IPS-NIHi7 (cell line): ENCODE results near the gene TMEM235.
A peak's percentile ranks its signal among the peaks of the same experiment; 100 is the strongest.

Experiments used
- DNase-seq: peaks from one replicate; pipeline ENCODE4 v3.0.0; 2012; ENCODE audit warnings: mixed read lengths; ENCODE audit errors: extremely low spot score

TMEM235 gene

DNA sequence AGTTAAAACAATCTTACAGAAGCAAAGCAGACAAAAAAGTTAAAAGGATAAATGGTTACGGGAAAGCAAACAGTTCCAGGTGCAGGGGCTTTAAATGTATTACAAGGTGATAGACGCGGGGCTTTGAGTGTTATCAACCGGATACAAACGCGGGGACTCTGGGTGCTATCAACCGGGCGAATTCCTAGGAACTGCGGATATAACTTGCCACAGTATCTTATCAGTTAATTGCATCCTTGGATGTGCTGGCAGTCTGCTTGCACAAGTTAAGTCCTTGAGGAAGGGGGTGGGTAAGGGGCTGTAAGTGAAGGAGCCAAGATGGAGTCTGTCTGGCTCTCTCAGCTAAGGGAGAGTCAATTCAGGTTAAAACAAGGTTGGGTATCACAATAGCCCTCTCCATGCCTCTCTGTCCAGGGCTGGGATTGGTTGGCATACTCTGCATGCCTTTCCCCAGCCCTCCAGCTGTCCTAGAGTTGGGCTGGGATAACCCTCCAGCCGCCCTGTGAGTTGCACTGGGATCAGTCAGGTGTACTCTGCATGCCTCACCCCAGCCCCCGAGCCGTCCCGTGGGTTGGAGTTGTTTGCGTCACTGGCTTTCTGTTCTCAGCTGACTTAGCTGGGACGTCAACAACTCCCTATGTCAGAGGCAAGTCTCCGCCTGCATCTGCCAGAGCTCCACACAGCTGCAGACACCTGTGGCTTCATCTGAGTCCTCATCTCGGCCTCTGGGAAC is 40.9 kb downstream of the TMEM235 start:
- peak; percentile 61 for DNase-seq

DNA sequence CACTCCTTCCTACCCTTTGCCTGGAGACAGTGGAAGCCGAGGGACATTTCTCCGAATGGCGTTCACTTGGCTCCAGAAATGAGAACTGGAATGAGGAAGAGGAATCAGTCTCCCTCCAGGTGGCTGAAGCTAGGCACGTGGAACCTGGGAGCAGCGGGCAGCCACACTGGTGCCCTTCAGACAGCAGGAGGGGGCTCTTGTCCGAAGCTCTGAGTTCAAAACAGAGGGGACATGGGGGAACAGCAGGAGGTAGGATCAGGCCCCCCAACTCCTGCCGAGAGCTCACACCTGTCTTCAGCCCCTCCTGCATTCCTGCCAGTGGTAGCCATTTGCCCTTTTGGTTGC is 41.5 kb downstream of the TMEM235 start:
- DNase-seq: no peak

DNA sequence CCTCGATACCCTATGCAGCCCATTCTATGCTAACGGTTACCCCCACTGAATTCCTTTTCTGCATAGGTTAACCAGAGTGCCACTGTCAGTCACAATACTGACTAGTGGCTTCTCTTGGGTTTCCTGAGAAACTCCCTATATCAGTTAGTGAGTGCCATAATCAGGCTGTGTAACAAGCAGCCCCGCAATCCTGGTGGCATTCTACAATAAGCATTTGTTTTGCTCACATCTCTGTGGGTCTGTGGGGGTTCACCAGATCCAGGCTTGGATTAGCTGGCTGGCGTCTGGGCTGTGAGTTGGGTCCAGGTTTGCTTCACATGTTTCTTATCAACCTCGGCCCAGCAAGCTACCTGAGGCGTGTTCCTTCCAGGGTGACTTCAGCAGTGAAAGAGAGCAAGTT is 42.4 kb downstream of the TMEM235 start:
- no peak for DNase-seq

DNA sequence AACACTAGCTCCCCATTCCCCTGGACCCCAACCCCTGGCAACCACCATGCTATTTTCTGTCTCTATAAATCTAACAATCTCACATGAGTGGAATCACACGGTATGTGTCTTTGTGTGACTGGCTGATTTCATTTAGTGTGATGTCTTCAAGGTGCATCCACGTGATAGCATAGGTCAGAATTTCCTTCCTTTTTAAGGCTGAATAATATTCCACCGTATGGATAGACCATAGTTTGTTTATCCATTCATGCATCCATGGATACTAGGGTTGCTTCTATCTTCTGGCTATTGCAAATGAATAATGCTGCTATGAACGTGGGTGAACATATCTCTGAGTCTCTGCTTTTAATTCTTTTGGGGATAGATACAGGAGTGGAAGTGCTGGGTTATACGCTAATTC is 43.9 kb downstream of the TMEM235 start:
- no peak for DNase-seq

DNA sequence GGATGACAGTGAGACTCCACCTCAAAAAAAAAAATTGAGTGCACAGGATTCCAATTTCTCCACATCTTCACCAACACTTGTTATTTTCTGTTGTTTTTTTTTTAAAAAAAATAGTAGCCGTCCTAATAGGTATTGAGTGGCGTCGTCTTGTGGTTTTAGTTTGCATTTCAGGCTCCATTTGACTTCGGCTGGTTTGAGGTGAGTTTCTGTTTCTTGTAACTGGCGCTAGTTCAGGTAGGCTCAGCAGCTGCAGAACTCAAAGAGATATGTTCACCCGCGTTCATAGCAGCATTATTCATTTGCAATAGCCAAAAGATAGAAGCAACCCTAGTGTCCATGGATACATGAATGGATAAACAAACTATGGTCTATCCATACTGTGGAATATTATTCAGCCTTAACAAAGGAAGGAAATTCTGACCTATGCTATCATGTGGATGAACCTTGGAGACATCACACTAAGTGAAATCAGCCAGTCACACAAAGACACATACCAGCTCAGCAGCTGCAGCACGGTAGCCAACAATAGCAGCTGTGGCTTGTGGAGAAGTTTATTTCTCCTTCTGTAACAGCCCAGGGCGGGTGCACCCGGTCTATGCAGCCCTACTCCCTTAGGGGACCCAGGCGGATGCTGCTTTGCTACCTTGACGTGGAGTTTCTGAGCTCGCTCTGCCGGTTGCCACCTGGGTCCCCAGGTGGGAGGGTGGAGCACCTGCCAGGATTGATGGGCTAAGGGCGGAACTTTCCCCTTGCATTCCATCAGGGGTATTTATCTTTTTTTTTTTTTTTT is 44.9 kb downstream of the TMEM235 start:
- no peak for DNase-seq

DNA sequence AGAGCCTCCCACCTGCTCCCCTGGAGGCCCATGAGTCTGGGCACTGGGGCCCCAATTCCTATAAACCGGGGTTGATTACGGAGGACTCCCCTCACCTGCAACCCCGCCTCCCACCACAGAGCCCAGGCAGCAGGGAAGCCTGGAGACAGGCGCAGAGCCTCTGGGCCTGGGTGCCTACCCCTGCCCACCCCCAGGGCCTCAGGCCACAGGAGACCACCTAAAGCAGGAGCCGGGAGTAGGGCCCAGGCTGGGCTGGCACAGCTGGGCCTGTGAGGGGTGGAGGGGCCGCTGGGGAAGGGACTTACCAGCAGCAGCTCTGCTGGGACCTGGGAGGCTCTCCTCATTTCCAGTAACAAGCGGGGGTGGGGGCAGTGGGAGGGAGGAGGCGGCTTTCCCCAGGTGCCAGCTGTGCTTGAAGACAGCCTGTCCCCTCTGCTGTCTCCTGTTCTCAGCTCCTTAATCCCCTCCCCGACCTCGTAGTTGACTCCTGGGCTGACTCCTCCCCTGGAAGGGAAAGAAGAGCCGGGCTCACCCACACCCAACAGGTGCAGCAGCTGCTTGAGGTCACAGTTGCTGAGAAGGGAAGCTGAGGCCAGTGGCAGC is 46.8 kb downstream of the TMEM235 start:
- DNase-seq: peak; percentile 59

DNA sequence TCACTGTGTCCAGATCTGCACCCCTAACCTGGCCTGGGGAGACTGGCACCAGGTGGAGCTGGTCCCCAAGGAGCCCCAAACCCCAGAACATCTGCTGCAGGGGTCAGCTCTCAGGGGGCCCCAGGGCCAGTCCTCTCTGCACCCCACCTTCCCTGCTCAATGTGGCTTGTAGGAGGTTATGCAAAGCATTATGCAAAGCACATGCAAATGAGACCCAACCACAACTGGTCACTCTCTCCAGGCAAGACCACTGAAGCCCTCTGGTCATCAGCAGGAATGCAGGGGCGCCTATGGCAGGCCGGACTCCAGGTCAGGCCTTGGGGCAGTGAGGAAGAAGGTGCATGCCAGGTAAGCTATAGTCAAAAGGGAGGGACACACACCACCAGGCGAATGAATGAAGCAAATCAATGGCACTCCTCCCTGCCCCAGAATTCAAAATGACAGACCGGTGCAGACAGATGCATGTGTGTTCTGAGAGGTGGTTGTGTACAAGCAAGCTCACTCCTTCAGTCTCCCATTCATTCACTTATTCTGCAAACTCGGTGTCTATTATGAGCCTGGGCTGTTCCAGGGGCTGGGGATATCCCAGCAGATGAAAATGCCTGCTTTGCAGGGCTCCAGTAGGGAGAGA is 48.0 kb downstream of the TMEM235 start:
- no peak for DNase-seq

DNA sequence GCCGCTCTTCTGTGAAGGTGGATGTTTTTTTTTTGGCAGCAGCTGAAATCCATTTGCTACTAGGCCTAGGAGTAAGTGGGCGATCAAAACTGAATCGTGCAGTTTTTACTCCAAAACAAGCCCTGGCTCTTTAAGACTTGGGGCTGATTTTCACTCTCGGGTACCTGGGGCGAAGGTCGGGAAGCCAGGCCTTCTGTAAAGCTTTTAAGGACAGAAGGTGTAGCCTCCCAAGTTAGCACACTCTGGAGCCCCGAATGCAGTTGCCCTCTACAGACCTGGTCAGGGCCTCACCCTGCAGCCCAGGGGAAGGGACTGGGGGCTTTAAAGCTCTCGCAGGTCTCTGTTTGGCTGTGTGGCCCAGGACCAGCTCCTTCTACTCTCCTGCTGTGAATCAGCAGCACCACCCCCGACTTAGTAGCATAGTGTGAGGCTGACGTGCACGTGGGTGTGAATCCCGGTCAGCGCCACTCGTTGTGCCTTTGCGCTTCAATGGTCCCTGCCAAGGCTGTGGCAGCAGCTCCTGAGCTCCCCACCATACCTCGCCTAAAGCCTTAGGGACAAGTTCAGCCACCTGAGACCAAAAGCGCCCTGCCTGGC is 49.9 kb downstream of the TMEM235 start:
- no peak for DNase-seq

DNA sequence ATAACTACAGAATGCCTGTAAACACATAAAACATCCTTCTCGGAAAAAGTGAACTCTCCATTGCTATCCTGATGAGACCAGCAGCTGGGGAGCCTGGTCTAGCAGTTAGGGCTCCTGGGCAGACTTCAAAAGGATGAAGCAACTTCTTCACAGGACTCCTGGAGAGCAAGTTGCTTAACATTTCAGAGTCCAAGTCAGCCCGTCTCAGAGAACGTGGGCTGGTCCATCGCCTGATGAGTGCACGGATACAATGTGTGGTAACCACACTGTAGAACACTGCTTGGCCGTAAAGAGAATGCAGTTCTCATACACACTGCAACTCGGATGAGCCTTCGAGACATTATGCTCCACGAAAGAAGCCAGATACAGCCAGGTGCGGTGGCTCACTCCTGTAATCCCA is 52.7 kb downstream of the TMEM235 start:
- no peak for DNase-seq

DNA sequence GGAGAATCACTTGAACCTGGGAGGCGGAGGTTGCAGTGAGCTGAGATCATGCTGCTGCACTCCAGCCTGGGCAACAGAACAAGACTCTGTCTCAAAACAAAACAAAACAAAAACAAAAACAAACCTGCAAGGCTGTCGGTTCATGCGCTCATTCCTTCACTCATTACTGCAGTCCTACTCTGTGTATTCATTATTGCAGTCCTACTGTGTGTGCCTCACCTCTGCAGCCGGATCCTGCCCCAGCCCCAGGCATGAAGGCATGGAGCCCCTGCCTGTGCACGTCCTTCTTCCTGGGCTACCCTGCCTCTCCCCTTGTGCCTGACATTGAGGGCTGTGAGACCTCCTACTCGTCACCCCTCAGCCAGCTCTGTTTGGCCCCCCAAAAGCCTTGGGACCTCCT is 57.6 kb downstream of the TMEM235 start:
- DNase-seq: no peak

DNA sequence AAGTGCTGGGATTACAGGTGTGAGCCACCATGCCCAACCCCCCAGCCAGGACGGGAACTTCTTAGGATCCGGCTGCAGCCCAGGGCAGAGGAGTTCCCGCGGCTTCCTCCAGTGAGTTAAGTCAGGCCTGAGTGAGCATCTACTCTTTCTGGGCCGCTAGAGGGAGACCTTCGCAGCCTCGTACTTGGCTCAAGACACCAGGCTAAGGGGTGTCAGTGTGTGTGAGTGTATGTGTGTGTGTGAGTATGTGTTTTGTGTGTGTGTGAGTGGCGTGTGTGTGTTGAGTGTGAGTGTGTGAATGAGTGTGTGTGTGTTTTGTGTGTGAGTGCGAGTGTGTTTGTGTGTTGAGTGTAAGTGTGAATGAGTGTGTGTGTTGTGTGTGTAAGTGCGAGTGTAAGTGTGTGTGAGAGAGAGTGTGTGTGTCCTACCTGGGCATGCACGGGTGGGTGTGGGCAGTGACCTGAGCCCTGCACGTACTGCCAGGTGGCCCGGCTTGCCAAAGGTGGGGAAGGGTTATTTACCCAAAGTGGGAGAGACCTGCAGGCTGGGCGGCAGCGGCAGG is 58.5 kb downstream of the TMEM235 start:
- DNase-seq: peak; percentile 87
